Natural killer cell treated with Interleukin-12 subunit alpha and Interleukin-12 subunit beta and Interleukin-15 and Interleukin-18, amount 100 ng/mL, for 72 hours (primary cell): ENCODE data around the gene MYO16. TPM values are rescaled to one million over a fixed set of nuclear protein-coding genes. Genes with fewer than 3 reads are reported as not detected.

Source experiments
- ATAC-seq, 2 donors: fragments of 150-1000 bp; cut with Tn5 transposase in 1 of 2; sonication (Bioruptor Pico), chemical (Tn5 transposase) in 1 of 2; 2 replicates each; pipeline ENCODE4 v1.10.0; 2021
- DNase-seq: peaks from one replicate; pipeline ENCODE4 v3.0.0; 2022; ENCODE audit warnings: low spot score
- H3K27ac Mint-ChIP-seq, 2 donors: 1 replicate in 1 of 2; 2 replicates in 1 of 2; pipeline ENCODE4 v1.8.0; 2022; ENCODE audit warnings: mixed read lengths in 2 of 2, mild to moderate bottlenecking in 1 of 2, moderate library complexity in 1 of 2
- H3K27me3 Mint-ChIP-seq, 2 donors: 1 replicate in 1 of 2; 2 replicates in 1 of 2; pipeline ENCODE4 v1.8.0; 2022; ENCODE audit warnings: mixed read lengths in 2 of 2
- H3K36me3 Mint-ChIP-seq: one replicate; pipeline ENCODE4 v1.8.0; 2022; ENCODE audit warnings: mixed read lengths
- H3K4me1 Mint-ChIP-seq, 2 donors: 1 replicate in 1 of 2; 2 replicates in 1 of 2; pipeline ENCODE4 v1.8.0; 2022; ENCODE audit warnings: low read depth in 2 of 2, mixed read lengths in 2 of 2, mild to moderate bottlenecking in 1 of 2
- H3K4me3 Mint-ChIP-seq: one replicate; pipeline ENCODE4 v1.8.0; 2022; ENCODE audit warnings: mixed read lengths
- H3K9me3 Mint-ChIP-seq: 2 replicates; pipeline ENCODE4 v1.8.0; 2022; ENCODE audit warnings: mixed read lengths
- total RNA-seq, 2 donors: library from RNA; stranded (reverse); gene quantifications; one replicate each; pipeline ENCODE4 v1.2.3, GENCODE V29; 2022

Gene MYO16
- total RNA-seq, 2 donors from 2014 or later, result not detected

GRCh38 chr13:109199280-109199679 lies 569.9 kb downstream of the MYO16 start:
- Mint-ChIP-seq H3K27me3 (peaks cover 0 to 15% of the 10 kb centered on the region in 2 donors), H3K4me1 (no peaks in the 10 kb centered on the region), H3K36me3 (no peaks in the 10 kb centered on the region), H3K9me3 (no peaks in the 10 kb centered on the region), H3K27ac (no peak overlapping the region), H3K4me3 (no peak overlapping the region)
- no peak for ATAC-seq
- no peak for DNase-seq

GRCh38 chr13:109200556-109200955 lies 571.1 kb downstream of the MYO16 start:
- H3K4me1 Mint-ChIP-seq, result no peaks in the 10 kb centered on the region
- ATAC-seq, result no peak
- no peak for DNase-seq
- no peaks in the 10 kb centered on the region for H3K36me3 Mint-ChIP-seq
- H3K4me3 Mint-ChIP-seq, result no peak overlapping the region
- no peaks in the 10 kb centered on the region for H3K9me3 Mint-ChIP-seq
- H3K27ac Mint-ChIP-seq, result no peak overlapping the region
- peaks cover 0 to 12% of the 10 kb centered on the region in 2 donors for H3K27me3 Mint-ChIP-seq

GRCh38 chr13:109203587-109203986 lies 574.2 kb downstream of the MYO16 start:
- Mint-ChIP-seq H3K27me3 (peaks cover 0 to 11% of the 10 kb centered on the region in 2 donors), H3K9me3 (no peaks in the 10 kb centered on the region), H3K27ac (no peak overlapping the region), H3K36me3 (no peaks in the 10 kb centered on the region), H3K4me3 (no peak overlapping the region), H3K4me1 (no peaks in the 10 kb centered on the region)
- no peak for ATAC-seq
- DNase-seq, result no peak

- DNase-seq (no peak), ATAC-seq (no peak)
- Mint-ChIP-seq H3K27ac (no peak overlapping the region), H3K9me3 (no peaks in the 10 kb centered on the region), H3K36me3 (no peaks in the 10 kb centered on the region), H3K27me3 (peaks cover 0 to 9% of the 10 kb centered on the region in 2 donors), H3K4me1 (no peaks in the 10 kb centered on the region), H3K4me3 (no peak overlapping the region)
Measured at GRCh38 chr13:109204252-109204651, 574.8 kb downstream of the MYO16 start.

- ATAC-seq, result no peak
- Mint-ChIP-seq H3K27ac (no peak overlapping the region), H3K4me3 (no peak overlapping the region), H3K4me1 (no peaks in the 10 kb centered on the region), H3K27me3 (peaks cover 0 to 9% of the 10 kb centered on the region in 2 donors), H3K9me3 (no peaks in the 10 kb centered on the region), H3K36me3 (no peaks in the 10 kb centered on the region)
- no peak for DNase-seq
Measured at GRCh38 chr13:109204657-109205056, 575.2 kb downstream of the MYO16 start.

GRCh38 chr13:109205315-109205714 lies 575.9 kb downstream of the MYO16 start:
- DNase-seq (no peak), ATAC-seq (no peak)
- Mint-ChIP-seq H3K9me3 (no peaks in the 10 kb centered on the region), H3K4me1 (no peaks in the 10 kb centered on the region), H3K27me3 (peaks cover 0 to 9% of the 10 kb centered on the region in 2 donors), H3K36me3 (no peaks in the 10 kb centered on the region), H3K4me3 (no peak overlapping the region), H3K27ac (no peak overlapping the region)

GRCh38 chr13:109206616-109207015 lies 577.2 kb downstream of the MYO16 start:
- ATAC-seq (no peak), DNase-seq (no peak)
- peaks cover 0 to under 1% of the 10 kb centered on the region in 2 donors for H3K4me1 Mint-ChIP-seq
- no peaks in the 10 kb centered on the region for H3K36me3 Mint-ChIP-seq
- no peak overlapping the region for H3K4me3 Mint-ChIP-seq
- H3K9me3 Mint-ChIP-seq, result no peaks in the 10 kb centered on the region
- peaks cover 0 to 5% of the 10 kb centered on the region in 2 donors for H3K27me3 Mint-ChIP-seq
- H3K27ac Mint-ChIP-seq, result no peak overlapping the region

GRCh38 chr13:109207622-109208021 lies 578.2 kb downstream of the MYO16 start:
- ATAC-seq (no peak), DNase-seq (no peak)
- H3K27me3 Mint-ChIP-seq, result peaks cover 0 to 4% of the 10 kb centered on the region in 2 donors
- H3K4me3 Mint-ChIP-seq, result no peak overlapping the region
- H3K4me1 Mint-ChIP-seq, result peaks cover 6 to 8% of the 10 kb centered on the region in 2 donors
- H3K9me3 Mint-ChIP-seq, result no peaks in the 10 kb centered on the region
- H3K36me3 Mint-ChIP-seq, result no peaks in the 10 kb centered on the region
- no peak overlapping the region for H3K27ac Mint-ChIP-seq

GRCh38 chr13:109208522-109208921 lies 579.1 kb downstream of the MYO16 start:
- Mint-ChIP-seq H3K36me3 (no peaks in the 10 kb centered on the region), H3K27me3 (peaks cover 0 to 4% of the 10 kb centered on the region in 2 donors), H3K4me3 (no peak overlapping the region), H3K9me3 (no peaks in the 10 kb centered on the region), H3K27ac (no peak overlapping the region), H3K4me1 (peaks cover 9 to 13% of the 10 kb centered on the region in 2 donors)
- DNase-seq (no peak), ATAC-seq (no peak)

- peaks cover 0 to 4% of the 10 kb centered on the region in 2 donors for H3K27me3 Mint-ChIP-seq
- no peak for ATAC-seq
- H3K27ac Mint-ChIP-seq, result no peak overlapping the region
- no peak overlapping the region for H3K4me3 Mint-ChIP-seq
- peaks cover 9 to 13% of the 10 kb centered on the region in 2 donors for H3K4me1 Mint-ChIP-seq
- H3K36me3 Mint-ChIP-seq, result no peaks in the 10 kb centered on the region
- no peaks in the 10 kb centered on the region for H3K9me3 Mint-ChIP-seq
- no peak for DNase-seq
Measured at GRCh38 chr13:109209526-109209925, 580.1 kb downstream of the MYO16 start.

GRCh38 chr13:109211616-109212015 lies 582.2 kb downstream of the MYO16 start:
- ATAC-seq, result no peak
- H3K27ac Mint-ChIP-seq, result peak overlapping the region in 1 of 2 donors; percentile 66
- no peaks in the 10 kb centered on the region for H3K36me3 Mint-ChIP-seq
- peaks cover 9 to 17% of the 10 kb centered on the region in 2 donors for H3K4me1 Mint-ChIP-seq
- H3K27me3 Mint-ChIP-seq, result peaks cover 0 to 2% of the 10 kb centered on the region in 2 donors
- H3K9me3 Mint-ChIP-seq, result no peaks in the 10 kb centered on the region
- no peak overlapping the region for H3K4me3 Mint-ChIP-seq
- no peak for DNase-seq

GRCh38 chr13:109212650-109213049 lies 583.2 kb downstream of the MYO16 start:
- Mint-ChIP-seq H3K27me3 (peaks cover 0 to 2% of the 10 kb centered on the region in 2 donors), H3K27ac (peak overlapping the region in 1 of 2 donors; percentile 76), H3K4me1 (peaks cover 9 to 17% of the 10 kb centered on the region in 2 donors), H3K4me3 (peak overlapping the region; percentile 13), H3K36me3 (no peaks in the 10 kb centered on the region), H3K9me3 (no peaks in the 10 kb centered on the region)
- ATAC-seq, result peak; percentile 82 to 85
- DNase-seq, result no peak

GRCh38 chr13:109213714-109214113 lies 584.3 kb downstream of the MYO16 start:
- no peaks in the 10 kb centered on the region for H3K9me3 Mint-ChIP-seq
- DNase-seq, result no peak
- H3K4me1 Mint-ChIP-seq, result peaks cover 9 to 17% of the 10 kb centered on the region in 2 donors
- peaks cover 0 to 2% of the 10 kb centered on the region in 2 donors for H3K27me3 Mint-ChIP-seq
- no peak overlapping the region for H3K27ac Mint-ChIP-seq
- no peaks in the 10 kb centered on the region for H3K36me3 Mint-ChIP-seq
- H3K4me3 Mint-ChIP-seq, result no peak overlapping the region
- ATAC-seq, result no peak

- Mint-ChIP-seq H3K9me3 (no peaks in the 10 kb centered on the region), H3K4me1 (peaks cover 9 to 17% of the 10 kb centered on the region in 2 donors), H3K36me3 (no peaks in the 10 kb centered on the region), H3K27me3 (peaks cover 0 to 2% of the 10 kb centered on the region in 2 donors), H3K27ac (no peak overlapping the region), H3K4me3 (no peak overlapping the region)
- ATAC-seq (no peak), DNase-seq (no peak)
Measured at GRCh38 chr13:109214393-109214792, 585.0 kb downstream of the MYO16 start.

- H3K4me3 Mint-ChIP-seq, result no peak overlapping the region
- H3K9me3 Mint-ChIP-seq, result no peaks in the 10 kb centered on the region
- H3K27ac Mint-ChIP-seq, result no peak overlapping the region
- DNase-seq, result no peak
- peak in 1 of 2 donors; percentile 46 for ATAC-seq
- peaks cover 9 to 17% of the 10 kb centered on the region in 2 donors for H3K4me1 Mint-ChIP-seq
- no peaks in the 10 kb centered on the region for H3K36me3 Mint-ChIP-seq
- peaks cover 0 to 2% of the 10 kb centered on the region in 2 donors for H3K27me3 Mint-ChIP-seq
Measured at GRCh38 chr13:109215377-109215776, 586.0 kb downstream of the MYO16 start.
